DOHH2 (cell line): ENCODE measurements around the gene B4GALNT3.

Experiments
- EZH2phosphoT487 ChIP-seq: fragments of 200-600 bp; sonication (generic); IDR thresholded peaks from 2 replicates; pipeline ENCODE4 v1.6.1; 2017; ENCODE audit warnings: borderline replicate concordance, mild to moderate bottlenecking, antibody characterized with exemption, low read length, moderate library complexity, mixed read lengths
- TF ChIP-seq, protein P1 (sequence below): fragments of 200-600 bp; sonication (generic); IDR thresholded peaks from one replicate; pipeline ENCODE4 v1.5.1; 2014; ENCODE audit warnings: antibody characterized with exemption, mild to moderate bottlenecking, low read depth, low read length; ENCODE audit not compliant: poor library complexity, severe bottlenecking

DNA sequence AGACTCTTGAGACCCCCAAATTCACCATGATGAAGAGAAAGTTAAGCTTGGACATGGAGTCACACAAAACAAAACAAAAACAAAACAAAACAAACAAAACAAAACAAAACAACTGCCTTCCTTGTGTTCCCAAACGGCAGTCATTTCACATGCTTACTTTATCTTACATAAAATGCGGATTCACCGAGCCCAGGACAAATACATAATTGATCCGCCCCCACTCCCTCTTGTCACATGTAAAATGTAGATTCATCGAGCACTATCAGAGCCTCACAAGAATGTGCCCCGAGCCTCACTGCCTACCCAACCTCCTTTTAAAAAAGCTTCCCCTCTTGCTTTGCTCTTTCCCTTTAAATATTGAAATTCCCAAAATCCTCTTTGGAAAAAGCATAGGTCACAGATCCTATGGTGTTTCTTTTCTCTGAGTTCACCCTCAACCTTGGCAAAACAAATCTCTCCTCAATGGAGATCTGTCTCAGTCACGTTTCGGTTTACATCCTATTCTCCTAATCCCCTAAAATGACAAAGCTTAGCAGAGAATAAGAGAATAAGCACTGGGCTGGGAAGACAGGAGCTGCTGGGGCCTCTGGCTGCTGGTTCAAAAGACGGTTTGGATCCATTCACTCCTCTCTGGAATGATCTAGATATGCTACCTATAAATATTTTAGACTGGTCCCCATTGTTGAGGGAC, 119.8 kb downstream of the B4GALNT3 start:
- TF ChIP-seq, protein P1, sequence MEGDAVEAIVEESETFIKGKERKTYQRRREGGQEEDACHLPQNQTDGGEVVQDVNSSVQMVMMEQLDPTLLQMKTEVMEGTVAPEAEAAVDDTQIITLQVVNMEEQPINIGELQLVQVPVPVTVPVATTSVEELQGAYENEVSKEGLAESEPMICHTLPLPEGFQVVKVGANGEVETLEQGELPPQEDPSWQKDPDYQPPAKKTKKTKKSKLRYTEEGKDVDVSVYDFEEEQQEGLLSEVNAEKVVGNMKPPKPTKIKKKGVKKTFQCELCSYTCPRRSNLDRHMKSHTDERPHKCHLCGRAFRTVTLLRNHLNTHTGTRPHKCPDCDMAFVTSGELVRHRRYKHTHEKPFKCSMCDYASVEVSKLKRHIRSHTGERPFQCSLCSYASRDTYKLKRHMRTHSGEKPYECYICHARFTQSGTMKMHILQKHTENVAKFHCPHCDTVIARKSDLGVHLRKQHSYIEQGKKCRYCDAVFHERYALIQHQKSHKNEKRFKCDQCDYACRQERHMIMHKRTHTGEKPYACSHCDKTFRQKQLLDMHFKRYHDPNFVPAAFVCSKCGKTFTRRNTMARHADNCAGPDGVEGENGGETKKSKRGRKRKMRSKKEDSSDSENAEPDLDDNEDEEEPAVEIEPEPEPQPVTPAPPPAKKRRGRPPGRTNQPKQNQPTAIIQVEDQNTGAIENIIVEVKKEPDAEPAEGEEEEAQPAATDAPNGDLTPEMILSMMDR, result no peak
- TF ChIP-seq EZH2phosphoT487, result no peak
